HEK293 (cell line): ENCODE data around the gene TSPAN9.

Source experiments
- CTCF ChIA-PET: fragments of 350-600 bp; formaldehyde crosslinking; extraction: SDS; loops from one replicate; lab custom pipeline; 2021; ENCODE audit warnings: antibody characterized with exemption; lab: Yijun Ruan, JAX
- POLR2A ChIA-PET: fragments of 300-600 bp; formaldehyde crosslinking; extraction: SDS; loops from one replicate; lab custom pipeline; 2020; ENCODE audit warnings: antibody characterized with exemption, inconsistent platforms; lab: Yijun Ruan, JAX
- H3K27ac ChIP-seq: fragments of 200-500 bp; sonication (Bioruptor generic); 2 replicates; pipeline ENCODE4 v1.5.1; 2014; ENCODE audit warnings: low read depth, low read length, control low read depth, inconsistent platforms; ENCODE audit errors: extremely low read depth
- H3K36me3 ChIP-seq, 2 experiments: fragments of 200-500 bp in 1 of 2; sonication (Bioruptor generic) in 1 of 2; 1 replicate in 1 of 2; 2 replicates in 1 of 2; pipeline ENCODE4 v1.5.1; 2014 to 2017; ENCODE audit warnings: inconsistent platforms in 2 of 2, low read length in 2 of 2; ENCODE audit not compliant: control insufficient read depth in 2 of 2, insufficient read depth in 1 of 2
- H3K4me1 ChIP-seq: fragments of 200-500 bp; sonication (Bioruptor generic); 2 replicates; pipeline ENCODE4 v1.5.1; 2014; ENCODE audit warnings: mild to moderate bottlenecking, low read length, inconsistent platforms; ENCODE audit not compliant: control insufficient read depth, insufficient read depth
- H3K4me3 ChIP-seq: 2 replicates; pipeline ENCODE4 v1.5.1; 2011; ENCODE audit warnings: low read depth, mild to moderate bottlenecking, control low read depth, low read length, moderate library complexity
- H3K9me3 ChIP-seq: fragments of 200-500 bp; sonication (Bioruptor generic); 2 replicates; pipeline ENCODE4 v1.5.1; 2014; ENCODE audit warnings: low read depth, low read length, inconsistent platforms; ENCODE audit not compliant: control insufficient read depth, insufficient read depth
- GLIS2 ChIP-seq: fragments of 450-650 bp; formaldehyde crosslinking; IDR thresholded peaks from 2 replicates; pipeline ENCODE4 v1.5.1; 2016; ENCODE audit warnings: missing biosample characterization, missing genetic modification characterization
- SALL2 ChIP-seq: fragments of 450-650 bp; formaldehyde crosslinking; IDR thresholded peaks from 2 replicates; pipeline ENCODE4 v1.5.0; 2017; ENCODE audit warnings: missing biosample characterization, mild to moderate bottlenecking, missing genetic modification characterization, borderline replicate concordance
- TRIM28 ChIP-seq: IDR thresholded peaks from 2 replicates; pipeline ENCODE4 v1.6.1; 2011; ENCODE audit warnings: low read length, control low read depth, borderline replicate concordance
- YY2 ChIP-seq: fragments of 450-650 bp; formaldehyde crosslinking; IDR thresholded peaks from 2 replicates; pipeline ENCODE4 v1.5.1; 2016; ENCODE audit warnings: missing biosample characterization, missing genetic modification characterization
- ZBTB8A ChIP-seq: fragments of 450-650 bp; formaldehyde crosslinking; IDR thresholded peaks from 2 replicates; pipeline ENCODE4 v1.5.1; 2016; ENCODE audit warnings: missing biosample characterization, missing genetic modification characterization
- ZFP37 ChIP-seq: fragments of 450-650 bp; formaldehyde crosslinking; IDR thresholded peaks from 2 replicates; pipeline ENCODE4 v1.5.1; 2016; ENCODE audit warnings: missing biosample characterization, missing genetic modification characterization
- ZNF140 ChIP-seq: fragments of 450-650 bp; formaldehyde crosslinking; IDR thresholded peaks from 2 replicates; pipeline ENCODE4 v1.5.1; 2016; ENCODE audit warnings: missing biosample characterization, missing genetic modification characterization
- ZNF146 ChIP-seq: fragments of 450-650 bp; formaldehyde crosslinking; IDR thresholded peaks from 2 replicates; pipeline ENCODE4 v1.5.1; 2016; ENCODE audit warnings: missing biosample characterization, missing genetic modification characterization
- ZNF19 ChIP-seq: fragments of 450-650 bp; formaldehyde crosslinking; IDR thresholded peaks from 2 replicates; pipeline ENCODE4; 2016; ENCODE audit warnings: missing biosample characterization, missing genetic modification characterization, low read depth
- ZNF311 ChIP-seq: fragments of 450-650 bp; formaldehyde crosslinking; IDR thresholded peaks from 2 replicates; pipeline ENCODE4 v1.5.1; 2017; ENCODE audit warnings: missing biosample characterization, missing genetic modification characterization, borderline replicate concordance
- ZNF792 ChIP-seq: fragments of 450-650 bp; formaldehyde crosslinking; IDR thresholded peaks from 2 replicates; pipeline ENCODE4 v1.5.1; 2016; ENCODE audit warnings: missing biosample characterization, missing genetic modification characterization
- TF ChIP-seq, protein P1 (sequence below): fragments of 450-650 bp; formaldehyde crosslinking; IDR thresholded peaks from 2 replicates; pipeline ENCODE4 v1.5.0; 2017; ENCODE audit warnings: missing biosample characterization, missing genetic modification characterization, borderline replicate concordance
- TF ChIP-seq, protein P2 (sequence below): fragments of 450-650 bp; formaldehyde crosslinking; IDR thresholded peaks from 2 replicates; pipeline ENCODE4 v1.5.1; 2017; ENCODE audit warnings: missing biosample characterization, missing genetic modification characterization
- TF ChIP-seq, protein P3 (sequence below): fragments of 450-650 bp; formaldehyde crosslinking; IDR thresholded peaks from 2 replicates; pipeline ENCODE4 v1.5.1; 2017; ENCODE audit warnings: missing biosample characterization, missing genetic modification characterization

The TSPAN9 gene

DNA sequence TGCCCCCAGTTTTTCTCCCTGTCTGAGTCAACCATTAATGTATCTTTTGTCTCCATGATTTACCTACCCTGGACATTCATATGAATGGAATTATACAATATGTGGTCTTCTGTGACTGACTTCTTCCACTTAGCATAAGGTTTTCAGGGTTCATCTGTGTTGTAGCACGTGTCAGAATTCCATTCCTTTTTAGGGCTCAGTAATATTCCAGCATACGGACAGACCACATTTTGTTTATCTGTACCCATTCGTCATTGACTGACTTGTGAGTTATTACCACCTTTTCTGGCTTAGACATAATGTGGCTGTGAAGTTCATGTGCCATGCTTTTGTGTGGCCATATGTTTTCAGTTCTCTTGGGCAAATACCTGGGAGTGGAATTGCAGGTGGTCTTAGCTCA lies 37.9 kb downstream of the TSPAN9 start:
- H3K27ac ChIP-seq: no peak overlapping the region
- no peaks in the 10 kb centered on the region; a peak in 1 of 3 replicates for H3K36me3 ChIP-seq
- ChIA-PET CTCF (no interaction called here), POLR2A (no interaction called here)
- no peaks in the 10 kb centered on the region for H3K9me3 ChIP-seq
- H3K4me1 ChIP-seq: peaks cover 3% of the 10 kb centered on the region; the same call in 1 of the 2 replicates
- H3K4me3 ChIP-seq: no peak overlapping the region
- no peak for TF ChIP-seq GLIS2 (tag by site-specific recombination)
- TF ChIP-seq ZNF146: peak; percentile 94
- peak; percentile 80 for TF ChIP-seq ZNF140

DNA sequence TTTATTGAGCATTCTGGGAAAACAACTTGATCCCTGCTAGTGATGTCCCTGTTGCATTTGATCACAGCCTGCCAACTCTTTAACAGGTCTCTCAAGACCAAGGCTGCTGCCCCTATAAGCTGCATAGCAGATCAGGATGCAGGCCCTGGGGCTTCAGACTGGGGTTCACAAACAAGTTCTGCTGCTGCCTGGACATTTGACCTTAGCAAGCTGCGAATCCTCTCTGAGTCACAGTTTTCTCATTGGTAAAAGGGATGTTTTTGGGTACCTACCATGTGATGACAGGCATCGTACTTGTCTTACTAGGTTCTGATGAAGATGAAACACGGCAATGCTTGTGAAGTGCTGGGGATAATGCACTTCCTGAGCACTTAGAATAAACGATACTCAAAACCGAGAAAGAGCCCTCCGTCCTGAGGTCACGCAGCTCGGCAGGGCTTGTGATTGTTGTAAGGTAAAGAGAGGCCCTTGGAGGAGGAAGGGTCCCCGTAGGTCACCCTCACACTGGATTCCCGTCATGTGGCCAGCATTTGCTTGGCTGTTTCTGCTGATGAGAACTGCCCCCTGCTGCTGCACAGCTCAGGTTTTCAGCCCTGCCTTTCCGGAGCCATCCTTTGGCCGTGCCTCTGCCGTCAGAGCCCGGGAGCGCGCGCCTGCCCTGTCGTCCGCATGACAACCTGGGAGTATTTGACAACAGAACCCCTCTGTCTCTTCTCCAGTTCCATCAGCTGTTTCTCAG lies 39.1 kb downstream of the TSPAN9 start:
- Histone ChIP-seq H3K4me3 (no peak overlapping the region), H3K9me3 (no peaks in the 10 kb centered on the region), H3K36me3 (no peaks in the 10 kb centered on the region; a peak in 1 of 3 replicates), H3K4me1 (peaks cover 3% of the 10 kb centered on the region; the same call in 1 of the 2 replicates), H3K27ac (no peak overlapping the region)
- ChIA-PET CTCF (interaction anchor here (0.6 kb wide), 1 partner anchor 12 kb away, joined by 3 read pairs; no protein-coding TSS in a partner anchor), POLR2A (no interaction called here)
- TF ChIP-seq TRIM28 (peak; percentile 54; the same call in 1 of the 2 replicates), SALL2 (tag by site-specific recombination) (no peak), ZBTB8A (tag by site-specific recombination) (no peak), YY2 (tag by site-specific recombination) (no peak), ZNF792 (tag by site-specific recombination) (no peak), ZNF146 (no peak), ZNF311 (tag by site-specific recombination) (no peak), ZNF19 (tag by site-specific recombination) (no peak)
- TF ChIP-seq, protein P1, sequence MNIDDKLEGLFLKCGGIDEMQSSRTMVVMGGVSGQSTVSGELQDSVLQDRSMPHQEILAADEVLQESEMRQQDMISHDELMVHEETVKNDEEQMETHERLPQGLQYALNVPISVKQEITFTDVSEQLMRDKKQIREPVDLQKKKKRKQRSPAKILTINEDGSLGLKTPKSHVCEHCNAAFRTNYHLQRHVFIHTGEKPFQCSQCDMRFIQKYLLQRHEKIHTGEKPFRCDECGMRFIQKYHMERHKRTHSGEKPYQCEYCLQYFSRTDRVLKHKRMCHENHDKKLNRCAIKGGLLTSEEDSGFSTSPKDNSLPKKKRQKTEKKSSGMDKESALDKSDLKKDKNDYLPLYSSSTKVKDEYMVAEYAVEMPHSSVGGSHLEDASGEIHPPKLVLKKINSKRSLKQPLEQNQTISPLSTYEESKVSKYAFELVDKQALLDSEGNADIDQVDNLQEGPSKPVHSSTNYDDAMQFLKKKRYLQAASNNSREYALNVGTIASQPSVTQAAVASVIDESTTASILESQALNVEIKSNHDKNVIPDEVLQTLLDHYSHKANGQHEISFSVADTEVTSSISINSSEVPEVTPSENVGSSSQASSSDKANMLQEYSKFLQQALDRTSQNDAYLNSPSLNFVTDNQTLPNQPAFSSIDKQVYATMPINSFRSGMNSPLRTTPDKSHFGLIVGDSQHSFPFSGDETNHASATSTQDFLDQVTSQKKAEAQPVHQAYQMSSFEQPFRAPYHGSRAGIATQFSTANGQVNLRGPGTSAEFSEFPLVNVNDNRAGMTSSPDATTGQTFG (tag by site-specific recombination): no peak

DNA sequence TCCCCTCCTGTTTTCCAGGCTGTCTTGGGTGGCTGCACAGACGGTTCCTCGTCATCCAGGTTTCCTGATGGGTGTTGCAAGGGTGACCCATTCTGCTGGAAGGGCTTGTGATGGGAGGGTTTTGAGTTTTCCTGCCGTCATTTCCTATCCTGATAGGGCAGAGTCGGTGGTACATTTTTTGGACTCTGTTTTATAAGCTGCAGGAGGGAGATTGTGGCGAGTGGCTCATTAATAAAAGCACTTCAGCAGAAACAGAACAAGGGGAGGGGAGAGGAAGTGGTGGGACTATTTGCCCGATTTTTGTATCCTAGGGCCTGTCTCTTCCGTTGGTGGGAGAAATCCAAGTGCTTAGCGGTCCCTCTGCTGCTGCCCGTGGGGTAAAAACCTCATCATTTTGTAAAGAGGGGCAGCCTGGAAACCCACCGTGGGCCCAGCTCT lies 40.0 kb downstream of the TSPAN9 start:
- no peaks in the 10 kb centered on the region for H3K9me3 ChIP-seq
- H3K36me3 ChIP-seq: no peaks in the 10 kb centered on the region; a peak in 1 of 3 replicates
- POLR2A ChIA-PET: no interaction called here
- H3K4me1 ChIP-seq: peaks cover 3% of the 10 kb centered on the region; the same call in 1 of the 2 replicates
- H3K27ac ChIP-seq: no peak overlapping the region
- H3K4me3 ChIP-seq: no peak overlapping the region
- TF ChIP-seq, protein P1 (tag by site-specific recombination): no peak
- no peak for TF ChIP-seq ZFP37 (tag by site-specific recombination)
- TF ChIP-seq, protein P2, sequence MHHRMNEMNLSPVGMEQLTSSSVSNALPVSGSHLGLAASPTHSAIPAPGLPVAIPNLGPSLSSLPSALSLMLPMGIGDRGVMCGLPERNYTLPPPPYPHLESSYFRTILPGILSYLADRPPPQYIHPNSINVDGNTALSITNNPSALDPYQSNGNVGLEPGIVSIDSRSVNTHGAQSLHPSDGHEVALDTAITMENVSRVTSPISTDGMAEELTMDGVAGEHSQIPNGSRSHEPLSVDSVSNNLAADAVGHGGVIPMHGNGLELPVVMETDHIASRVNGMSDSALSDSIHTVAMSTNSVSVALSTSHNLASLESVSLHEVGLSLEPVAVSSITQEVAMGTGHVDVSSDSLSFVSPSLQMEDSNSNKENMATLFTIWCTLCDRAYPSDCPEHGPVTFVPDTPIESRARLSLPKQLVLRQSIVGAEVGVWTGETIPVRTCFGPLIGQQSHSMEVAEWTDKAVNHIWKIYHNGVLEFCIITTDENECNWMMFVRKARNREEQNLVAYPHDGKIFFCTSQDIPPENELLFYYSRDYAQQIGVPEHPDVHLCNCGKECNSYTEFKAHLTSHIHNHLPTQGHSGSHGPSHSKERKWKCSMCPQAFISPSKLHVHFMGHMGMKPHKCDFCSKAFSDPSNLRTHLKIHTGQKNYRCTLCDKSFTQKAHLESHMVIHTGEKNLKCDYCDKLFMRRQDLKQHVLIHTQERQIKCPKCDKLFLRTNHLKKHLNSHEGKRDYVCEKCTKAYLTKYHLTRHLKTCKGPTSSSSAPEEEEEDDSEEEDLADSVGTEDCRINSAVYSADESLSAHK (tag by site-specific recombination): 0 out of 2 replicates have a peak, but pooled peaks have one; percentile 26
- TF ChIP-seq, protein P3, sequence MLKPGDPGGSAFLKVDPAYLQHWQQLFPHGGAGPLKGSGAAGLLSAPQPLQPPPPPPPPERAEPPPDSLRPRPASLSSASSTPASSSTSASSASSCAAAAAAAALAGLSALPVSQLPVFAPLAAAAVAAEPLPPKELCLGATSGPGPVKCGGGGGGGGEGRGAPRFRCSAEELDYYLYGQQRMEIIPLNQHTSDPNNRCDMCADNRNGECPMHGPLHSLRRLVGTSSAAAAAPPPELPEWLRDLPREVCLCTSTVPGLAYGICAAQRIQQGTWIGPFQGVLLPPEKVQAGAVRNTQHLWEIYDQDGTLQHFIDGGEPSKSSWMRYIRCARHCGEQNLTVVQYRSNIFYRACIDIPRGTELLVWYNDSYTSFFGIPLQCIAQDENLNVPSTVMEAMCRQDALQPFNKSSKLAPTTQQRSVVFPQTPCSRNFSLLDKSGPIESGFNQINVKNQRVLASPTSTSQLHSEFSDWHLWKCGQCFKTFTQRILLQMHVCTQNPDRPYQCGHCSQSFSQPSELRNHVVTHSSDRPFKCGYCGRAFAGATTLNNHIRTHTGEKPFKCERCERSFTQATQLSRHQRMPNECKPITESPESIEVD (tag by site-specific recombination): no peak
- TF ChIP-seq, all 188 proteins: peak for 1
- CTCF ChIA-PET: interaction anchor here (1.1 to 1.5 kb wide), 3 partner anchors 44 to 183 kb away, joined by 4 to 7 read pairs (median 4); no protein-coding TSS in a partner anchor
